HCT116 (cell line): ENCODE results near the gene SEL1L3. TPM values are rescaled to one million over a fixed set of nuclear protein-coding genes. Genes with fewer than 3 reads are reported as not detected.

Experiments used
- ATAC-seq: fragments of 200-7000 bp; cut with Tn5 transposase; 2 replicates; pipeline ENCODE4 v1.9.1; 2020; ENCODE audit warnings: mild to moderate bottlenecking, moderate library complexity
- BruUV-seq: library from RNA; stranded (reverse); fragments of 400-500 nt; replicated peaks from 2 replicates; lab custom pipeline; 2021; lab: Mats Ljungman, UMichigan
- CTCF ChIA-PET: fragments of 300-600 bp; sonication (Branson Sonifier 250); formaldehyde crosslinking; loops from one replicate; lab custom pipeline; 2021; ENCODE audit warnings: antibody characterized with exemption; lab: Charles Lee
- POLR2A ChIA-PET: fragments of 300-600, 350-600 bp; sonication (Branson Sonifier 250); formaldehyde crosslinking; loops from one replicate; lab custom pipeline; 2021; ENCODE audit warnings: antibody characterized with exemption; lab: Charles Lee
- RAD21 ChIA-PET, 2 experiments: fragments of 300-600 bp; sonication (Branson Sonifier 250); formaldehyde crosslinking; loops; one replicate each; lab custom pipeline; 2023; ENCODE audit warnings: low total read pairs in 2 of 2; ENCODE audit not compliant: uncharacterized antibody in 2 of 2, unreplicated experiment in 2 of 2, low non-redundant PET in 1 of 2; lab: Charles Lee
- DNase-seq: peaks from one replicate; pipeline ENCODE4 v3.0.0-alpha.2; 2010; ENCODE audit warnings: low read depth, low spot score
- H2AFZ ChIP-seq: fragments of 200-600 bp; shearing (Covaris generic), sonication (generic); 2 replicates; pipeline ENCODE4 v1.6.1; 2017; ENCODE audit warnings: low read depth, mixed run types, mixed read lengths, antibody characterized with exemption, low read length; ENCODE audit not compliant: poor library complexity, severe bottlenecking
- H3K27ac ChIP-seq: 2 replicates; pipeline ENCODE4 v1.5.1; 2012; ENCODE audit warnings: low read depth, low read length
- H3K27me3 ChIP-seq: fragments of 200-600 bp; sonication (generic); 2 replicates; pipeline ENCODE4 v1.6.1; 2016; ENCODE audit warnings: mixed run types, low read length, mixed read lengths; ENCODE audit not compliant: insufficient read depth
- H3K36me3 ChIP-seq, 2 experiments: fragments of 200-500 bp in 1 of 2; fragments of 200-600 bp in 1 of 2; sonication (Bioruptor generic) in 1 of 2; sonication (generic) in 1 of 2; 2 replicates each; pipeline versions ENCODE4 v1.5.1 to v1.6.1; 2014 to 2016; ENCODE audit warnings: low read length in 2 of 2, inconsistent platforms in 1 of 2, mixed read lengths in 1 of 2, mixed run types in 1 of 2; ENCODE audit not compliant: insufficient read depth in 2 of 2, control insufficient read depth in 1 of 2
- H3K4me1 ChIP-seq, 2 experiments: fragments of 200-600 bp in 1 of 2; sonication (generic) in 1 of 2; 2 replicates each; pipeline versions ENCODE4 v1.5.1 to v1.6.1; 2012 to 2017; ENCODE audit warnings: low read length in 2 of 2, inconsistent platforms in 1 of 2, mild to moderate bottlenecking in 1 of 2, mixed read lengths in 1 of 2, mixed run types in 1 of 2, moderate library complexity in 1 of 2; ENCODE audit not compliant: insufficient read depth in 2 of 2, control insufficient read depth in 1 of 2
- H3K4me2 ChIP-seq: fragments of 200-600 bp; sonication (generic); 2 replicates; pipeline ENCODE4 v1.6.1; 2017; ENCODE audit warnings: mixed run types, low read length, mixed read lengths
- H3K4me3 ChIP-seq, 2 experiments: fragments of 200-600 bp in 1 of 2; sonication (generic) in 1 of 2; replicated peaks in 1 of 2; 2 replicates each; pipeline ENCODE4 v1.5.1; 2011 to 2016; ENCODE audit warnings: low read length in 2 of 2, control low read depth in 1 of 2, low read depth in 1 of 2, mild to moderate bottlenecking in 1 of 2, mixed read lengths in 1 of 2, mixed run types in 1 of 2
- H3K79me2 ChIP-seq: fragments of 200-600 bp; sonication (generic); 2 replicates; pipeline ENCODE4 v1.6.1; 2017; ENCODE audit warnings: mild to moderate bottlenecking, mixed run types, low read length, moderate library complexity, mixed read lengths; ENCODE audit not compliant: insufficient read depth
- H3K9ac ChIP-seq: fragments of 200-600 bp; sonication (generic); 2 replicates; pipeline ENCODE4 v1.6.1; 2016; ENCODE audit warnings: low read length, mixed read lengths
- H3K9me2 ChIP-seq: fragments of 200-600 bp; sonication (generic), shearing (Covaris generic); 2 replicates; pipeline ENCODE4 v1.6.1; 2017; ENCODE audit warnings: mixed run types, mild to moderate bottlenecking, moderate library complexity; ENCODE audit not compliant: insufficient read depth
- H3K9me3 ChIP-seq, 2 experiments: fragments of 200-500 bp in 1 of 2; fragments of 200-600 bp in 1 of 2; sonication (Bioruptor generic) in 1 of 2; sonication (generic) in 1 of 2; 2 replicates each; pipeline ENCODE4 v1.6.1; 2014 to 2017; ENCODE audit warnings: low read length in 2 of 2, mixed read lengths in 2 of 2, inconsistent platforms in 1 of 2, low read depth in 1 of 2, mild to moderate bottlenecking in 1 of 2, mixed run types in 1 of 2, moderate library complexity in 1 of 2; ENCODE audit not compliant: control insufficient read depth in 1 of 2, insufficient read depth in 1 of 2
- H4K20me1 ChIP-seq: fragments of 200-600 bp; sonication (generic), shearing (Covaris generic); 2 replicates; pipeline ENCODE4 v1.6.1; 2017; ENCODE audit warnings: mixed run types, mild to moderate bottlenecking, moderate library complexity; ENCODE audit not compliant: insufficient read depth
- CBX3 ChIP-seq: IDR thresholded peaks from 2 replicates; pipeline ENCODE4 v1.6.1; 2012; ENCODE audit warnings: low read depth
- CEBPB ChIP-seq: IDR thresholded peaks from 2 replicates; pipeline ENCODE4 v1.6.1; 2012; ENCODE audit warnings: low read depth
- EGR1 ChIP-seq: IDR thresholded peaks from 2 replicates; pipeline ENCODE4 v1.6.1; 2012; ENCODE audit warnings: low read depth
- EZH2 ChIP-seq: fragments of 200-600 bp; sonication (generic); IDR thresholded peaks from 2 replicates; pipeline ENCODE4 v1.6.1; 2017; ENCODE audit warnings: antibody characterized with exemption, mixed run types
- EZH2phosphoT487 ChIP-seq: fragments of 200-600 bp; IDR thresholded peaks from 2 replicates; pipeline ENCODE4 v1.6.1; 2018; ENCODE audit warnings: antibody characterized with exemption, borderline replicate concordance
- FOSL1 ChIP-seq: IDR thresholded peaks from 2 replicates; pipeline ENCODE4 v1.6.1; 2012; ENCODE audit warnings: low read depth
- JUND ChIP-seq: IDR thresholded peaks from 2 replicates; pipeline ENCODE4 v1.6.1; 2012
- MAX ChIP-seq: IDR thresholded peaks from 2 replicates; pipeline ENCODE4 v1.6.1; 2012
- RAD21 ChIP-seq: IDR thresholded peaks from 2 replicates; pipeline ENCODE4 v1.6.1; 2012; ENCODE audit warnings: low read depth, mild to moderate bottlenecking
- REST ChIP-seq: IDR thresholded peaks from 2 replicates; pipeline ENCODE4 v1.6.1; 2012; ENCODE audit warnings: low read depth
- SIN3A ChIP-seq: IDR thresholded peaks from 2 replicates; pipeline ENCODE4 v1.6.1; 2012; ENCODE audit warnings: low read depth
- SRF ChIP-seq: IDR thresholded peaks from 2 replicates; pipeline ENCODE4 v1.6.1; 2012; ENCODE audit warnings: low read depth
- TCF7L2 ChIP-seq: IDR thresholded peaks from 2 replicates; pipeline ENCODE4 v1.7.0; 2011; ENCODE audit warnings: borderline replicate concordance, inconsistent platforms; ENCODE audit not compliant: insufficient read depth, insufficient read length; ENCODE audit errors: extremely low read depth
- YY1 ChIP-seq: IDR thresholded peaks from 2 replicates; pipeline ENCODE4 v1.6.1; 2011; ENCODE audit warnings: low read length, low read depth, moderate library complexity, mild to moderate bottlenecking; ENCODE audit not compliant: insufficient replicate concordance; ENCODE audit errors: extremely low read depth
- ZBTB33 ChIP-seq: IDR thresholded peaks from 2 replicates; pipeline ENCODE4 v1.6.1; 2011; ENCODE audit warnings: mild to moderate bottlenecking, low read length, moderate library complexity; ENCODE audit not compliant: insufficient replicate concordance; ENCODE audit errors: extremely low read depth
- ZFX ChIP-seq: fragments of 450-650 bp; IDR thresholded peaks from 2 replicates; pipeline ENCODE4 v1.6.1; 2017
- ZNF274 ChIP-seq: fragments of 200-500 bp; sonication (Bioruptor generic); IDR thresholded peaks from 2 replicates; pipeline ENCODE4 v1.6.1; 2014; ENCODE audit warnings: mild to moderate bottlenecking, low read depth, low read length, inconsistent platforms
- intact Hi-C: fragments of 100-400 bp; cut with micrococcal nuclease; formaldehyde crosslinking; loops from 2 replicates; pipeline ENCODE4 v1.10.0; 2022
- total RNA-seq: library from RNA; stranded (reverse); gene quantifications from one replicate; pipeline ENCODE4 v1.2.1, GENCODE V29; 2021; ENCODE audit not compliant: unreplicated experiment
- TF ChIP-seq, protein P1 (sequence below), 3 experiments: fragments of 200-600 bp in 1 of 3; sonication (generic) in 1 of 3; IDR thresholded peaks in 2 of 3; conservative IDR thresholded peaks in 1 of 3; 2 replicates each; pipeline ENCODE4 v1.5.1; 2012 to 2017; ENCODE audit warnings: low read depth in 2 of 3, low read length in 2 of 3, antibody characterized with exemption in 1 of 3, borderline replicate concordance in 1 of 3, control low read depth in 1 of 3, mild to moderate bottlenecking in 1 of 3, mixed read lengths in 1 of 3, mixed run types in 1 of 3, moderate library complexity in 1 of 3; ENCODE audit not compliant: insufficient read depth in 1 of 3

SEL1L3 gene
- total RNA-seq, 1 experiment from 2014 or later: 45.0 TPM

- no peak for TF ChIP-seq SIN3A
- TF ChIP-seq CBX3: no peak
- TF ChIP-seq REST: no peak
- no peak for TF ChIP-seq ZBTB33
- no peak for TF ChIP-seq SRF
- TF ChIP-seq ZNF274: no peak
- no peak for TF ChIP-seq JUND
- TF ChIP-seq FOSL1: no peak
- no peak for TF ChIP-seq EZH2phosphoT487
- TF ChIP-seq CEBPB: no peak
- no peak for TF ChIP-seq MAX
- TF ChIP-seq TCF7L2: no peak
- no peak for TF ChIP-seq EGR1
- no peak for TF ChIP-seq EZH2
- TF ChIP-seq ZFX: no peak
- TF ChIP-seq, protein P1, sequence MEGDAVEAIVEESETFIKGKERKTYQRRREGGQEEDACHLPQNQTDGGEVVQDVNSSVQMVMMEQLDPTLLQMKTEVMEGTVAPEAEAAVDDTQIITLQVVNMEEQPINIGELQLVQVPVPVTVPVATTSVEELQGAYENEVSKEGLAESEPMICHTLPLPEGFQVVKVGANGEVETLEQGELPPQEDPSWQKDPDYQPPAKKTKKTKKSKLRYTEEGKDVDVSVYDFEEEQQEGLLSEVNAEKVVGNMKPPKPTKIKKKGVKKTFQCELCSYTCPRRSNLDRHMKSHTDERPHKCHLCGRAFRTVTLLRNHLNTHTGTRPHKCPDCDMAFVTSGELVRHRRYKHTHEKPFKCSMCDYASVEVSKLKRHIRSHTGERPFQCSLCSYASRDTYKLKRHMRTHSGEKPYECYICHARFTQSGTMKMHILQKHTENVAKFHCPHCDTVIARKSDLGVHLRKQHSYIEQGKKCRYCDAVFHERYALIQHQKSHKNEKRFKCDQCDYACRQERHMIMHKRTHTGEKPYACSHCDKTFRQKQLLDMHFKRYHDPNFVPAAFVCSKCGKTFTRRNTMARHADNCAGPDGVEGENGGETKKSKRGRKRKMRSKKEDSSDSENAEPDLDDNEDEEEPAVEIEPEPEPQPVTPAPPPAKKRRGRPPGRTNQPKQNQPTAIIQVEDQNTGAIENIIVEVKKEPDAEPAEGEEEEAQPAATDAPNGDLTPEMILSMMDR (IDR thresholded peaks at IDR 0.05 in 2 of 3, conservative IDR thresholded peaks at IDR 0.05 in 1 of 3; ENCODE audit: borderline replicate concordance in 1 of 3, insufficient read depth in 1 of 3, low read depth in 2 of 3, low read length in 2 of 3): no peak
- TF ChIP-seq YY1: no peak
- TF ChIP-seq RAD21: no peak
- Histone ChIP-seq H3K79me2 (no peaks in the 10 kb centered on the region), H3K9ac (no peak overlapping the region), H3K4me3 (no peak overlapping the region), H4K20me1 (no peaks in the 10 kb centered on the region), H3K9me3 (no peaks in the 10 kb centered on the region), H3K27ac (no peak overlapping the region), H3K36me3 (no peaks in the 10 kb centered on the region), H3K4me1 (no peaks in the 10 kb centered on the region), H3K27me3 (no peaks in the 10 kb centered on the region), H3K9me2 (no peaks in the 10 kb centered on the region), H2AFZ (no peak overlapping the region), H3K4me2 (no peak overlapping the region)
- POLR2A ChIA-PET: no interaction called here
- DNase-seq (no peak), ATAC-seq (no peak)
- BruUV-seq: no TSS peak
- CTCF ChIA-PET: no interaction called here
- RAD21 ChIA-PET: no interaction called here
- intact Hi-C loops: no loop called here
These were observed 133.2 kb downstream of the SEL1L3 start for GRCh38 chr4:25729564-25729963.
